OCI-LY1 (cell line): ENCODE data around the gene CBX4.

Experiments
- EZH2 ChIP-seq: fragments of 200-600 bp; sonication (generic), shearing (Covaris generic); IDR thresholded peaks from 2 replicates; pipeline ENCODE4 v1.8.0; 2017; ENCODE audit warnings: borderline replicate concordance, mixed run types, mild to moderate bottlenecking, antibody characterized with exemption, low read length, moderate library complexity, mixed read lengths
- TF ChIP-seq, protein P1 (sequence below): fragments of 200-600 bp; sonication (generic), shearing (Covaris generic); IDR thresholded peaks from 2 replicates; pipeline ENCODE4 v1.5.1; 2017; ENCODE audit warnings: mild to moderate bottlenecking, antibody characterized with exemption, low read length, moderate library complexity, mixed read lengths

GRCh38 chr17:79840989-79841286, 1.7 kb upstream of the CBX4 start:
- TF ChIP-seq, protein P1, sequence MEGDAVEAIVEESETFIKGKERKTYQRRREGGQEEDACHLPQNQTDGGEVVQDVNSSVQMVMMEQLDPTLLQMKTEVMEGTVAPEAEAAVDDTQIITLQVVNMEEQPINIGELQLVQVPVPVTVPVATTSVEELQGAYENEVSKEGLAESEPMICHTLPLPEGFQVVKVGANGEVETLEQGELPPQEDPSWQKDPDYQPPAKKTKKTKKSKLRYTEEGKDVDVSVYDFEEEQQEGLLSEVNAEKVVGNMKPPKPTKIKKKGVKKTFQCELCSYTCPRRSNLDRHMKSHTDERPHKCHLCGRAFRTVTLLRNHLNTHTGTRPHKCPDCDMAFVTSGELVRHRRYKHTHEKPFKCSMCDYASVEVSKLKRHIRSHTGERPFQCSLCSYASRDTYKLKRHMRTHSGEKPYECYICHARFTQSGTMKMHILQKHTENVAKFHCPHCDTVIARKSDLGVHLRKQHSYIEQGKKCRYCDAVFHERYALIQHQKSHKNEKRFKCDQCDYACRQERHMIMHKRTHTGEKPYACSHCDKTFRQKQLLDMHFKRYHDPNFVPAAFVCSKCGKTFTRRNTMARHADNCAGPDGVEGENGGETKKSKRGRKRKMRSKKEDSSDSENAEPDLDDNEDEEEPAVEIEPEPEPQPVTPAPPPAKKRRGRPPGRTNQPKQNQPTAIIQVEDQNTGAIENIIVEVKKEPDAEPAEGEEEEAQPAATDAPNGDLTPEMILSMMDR, result no peak
- no peak for TF ChIP-seq EZH2
